ENCODE data around the gene CXXC1.
A peak's percentile ranks its signal among the peaks of the same experiment; 100 is the strongest.

CXXC1 gene

GRCh38 chr18:50287441-50288347 is at the start of gene CXXC1:
Gene CXXC1, minus strand, starts transcription at chr18:50287692. Its CDS starts 103 bp downstream, at chr18:50287589.
- Histone ChIP-seq H3K27me3 (ENCODE audit: low read depth) (no peaks in the 10 kb centered on the region), H3K36me3 (replicated peaks) (peaks cover 35% of the 10 kb centered on the region), H3K4me1 (peaks cover 5% of the 10 kb centered on the region; the same call in 1 of the 2 replicates), H3K4me3 (peak within 1 kb of the TSS; percentile 97), H3K9me3 (no peaks in the 10 kb centered on the region; the same call in 1 of the 2 replicates)
- in situ Hi-C loops (cut with MboI; ENCODE audit: low sequenced_read_pairs): loop anchor here (10.0 kb wide), 1 partner anchor 67 kb away; no protein-coding TSS in a partner anchor
- DNase-seq (ENCODE audit: low spot score in 2 of 2): peak; percentile 99

GRCh38 chr18:50334546-50335152 is 47.2 kb upstream of the CXXC1 start:
- Histone ChIP-seq H3K4me3 (no peak overlapping the region), H3K36me3 (replicated peaks) (no peaks in the 10 kb centered on the region), H3K27me3 (ENCODE audit: low read depth) (no peaks in the 10 kb centered on the region), H3K4me1 (peaks cover 14% of the 10 kb centered on the region), H3K9me3 (0 out of 2 replicates have a peak, but pooled peaks cover 4% of the 10 kb centered on the region)
- DNase-seq (ENCODE audit: low spot score in 2 of 2): no peak
- in situ Hi-C loops (cut with MboI; ENCODE audit: low sequenced_read_pairs): no loop called here

- no peaks in the 10 kb centered on the region for H3K36me3 ChIP-seq (replicated peaks)
- H3K9me3 ChIP-seq: 0 out of 2 replicates have a peak, but pooled peaks cover 4% of the 10 kb centered on the region
- no peaks in the 10 kb centered on the region for H3K27me3 ChIP-seq (ENCODE audit: low read depth)
- H3K4me1 ChIP-seq: peaks cover 7% of the 10 kb centered on the region
- no peak overlapping the region for H3K4me3 ChIP-seq
- in situ Hi-C loops (cut with MboI; ENCODE audit: low sequenced_read_pairs): no loop called here
- DNase-seq (ENCODE audit: low spot score in 2 of 2): no peak
Measured at GRCh38 chr18:50331691-50332090, 44.2 kb upstream of the CXXC1 start.

GRCh38 chr18:50330176-50330575 is 42.7 kb upstream of the CXXC1 start:
- H3K36me3 ChIP-seq (replicated peaks): no peaks in the 10 kb centered on the region
- H3K27me3 ChIP-seq (ENCODE audit: low read depth): no peaks in the 10 kb centered on the region
- no peak for DNase-seq (ENCODE audit: low spot score in 2 of 2)
- no peak overlapping the region for H3K4me3 ChIP-seq
- H3K4me1 ChIP-seq: peaks cover 3% of the 10 kb centered on the region; the same call in 1 of the 2 replicates
- 0 out of 2 replicates have a peak, but pooled peaks cover 4% of the 10 kb centered on the region for H3K9me3 ChIP-seq
- in situ Hi-C loops (cut with MboI; ENCODE audit: low sequenced_read_pairs): no loop called here

GRCh38 chr18:50327983-50328382 is 40.5 kb upstream of the CXXC1 start:
- DNase-seq (ENCODE audit: low spot score in 2 of 2): no peak
- H3K36me3 ChIP-seq (replicated peaks): no peaks in the 10 kb centered on the region
- H3K4me3 ChIP-seq: no peak overlapping the region
- no peaks in the 10 kb centered on the region for H3K27me3 ChIP-seq (ENCODE audit: low read depth)
- H3K4me1 ChIP-seq: peaks cover 1% of the 10 kb centered on the region; the same call in 1 of the 2 replicates
- in situ Hi-C loops (cut with MboI; ENCODE audit: low sequenced_read_pairs): no loop called here
- H3K9me3 ChIP-seq: 0 out of 2 replicates have a peak, but pooled peaks cover 4% of the 10 kb centered on the region

GRCh38 chr18:50320719-50321118 is 33.2 kb upstream of the CXXC1 start:
- peak in 1 of 2 experiments; percentile 99 for DNase-seq (ENCODE audit: low spot score in 2 of 2)
- no peaks in the 10 kb centered on the region for H3K27me3 ChIP-seq (ENCODE audit: low read depth)
- peaks cover 3% of the 10 kb centered on the region; the same call in 1 of the 2 replicates for H3K9me3 ChIP-seq
- H3K4me1 ChIP-seq: peaks cover 32% of the 10 kb centered on the region
- no peak overlapping the region for H3K4me3 ChIP-seq
- in situ Hi-C loops (cut with MboI; ENCODE audit: low sequenced_read_pairs): no loop called here
- no peaks in the 10 kb centered on the region for H3K36me3 ChIP-seq (replicated peaks)

GRCh38 chr18:50315100-50315871 is 27.8 kb upstream of the CXXC1 start:
- DNase-seq (ENCODE audit: low spot score in 2 of 2): no peak
- Histone ChIP-seq H3K27me3 (ENCODE audit: low read depth) (no peaks in the 10 kb centered on the region), H3K4me1 (peaks cover 16% of the 10 kb centered on the region), H3K9me3 (peaks cover 3% of the 10 kb centered on the region; the same call in 1 of the 2 replicates), H3K36me3 (replicated peaks) (no peaks in the 10 kb centered on the region), H3K4me3 (no peak overlapping the region)
- in situ Hi-C loops (cut with MboI; ENCODE audit: low sequenced_read_pairs): no loop called here

- in situ Hi-C loops (cut with MboI; ENCODE audit: low sequenced_read_pairs): no loop called here
Measured at GRCh38 chr18:50313873-50314460, 26.5 kb upstream of the CXXC1 start.

GRCh38 chr18:50313031-50313607 is 25.6 kb upstream of the CXXC1 start:
- H3K4me3 ChIP-seq: no peak overlapping the region
- no peaks in the 10 kb centered on the region for H3K27me3 ChIP-seq (ENCODE audit: low read depth)
- H3K9me3 ChIP-seq: peaks cover 2% of the 10 kb centered on the region; the same call in 1 of the 2 replicates
- no peaks in the 10 kb centered on the region for H3K36me3 ChIP-seq (replicated peaks)
- H3K4me1 ChIP-seq: peaks cover 2% of the 10 kb centered on the region
- no peak for DNase-seq (ENCODE audit: low spot score in 2 of 2)
- in situ Hi-C loops (cut with MboI; ENCODE audit: low sequenced_read_pairs): no loop called here

More at GRCh38 chr18:50313873-50314460, 26.5 kb upstream of the CXXC1 start:
- Histone ChIP-seq H3K36me3 (replicated peaks) (no peaks in the 10 kb centered on the region), H3K4me3 (no peak overlapping the region), H3K9me3 (peaks cover 3% of the 10 kb centered on the region; the same call in 1 of the 2 replicates), H3K27me3 (ENCODE audit: low read depth) (no peaks in the 10 kb centered on the region), H3K4me1 (peaks cover 5% of the 10 kb centered on the region)
- DNase-seq (ENCODE audit: low spot score in 2 of 2): no peak

- H3K9me3 ChIP-seq: no peaks in the 10 kb centered on the region
- peaks cover 6% of the 10 kb centered on the region for H3K4me1 ChIP-seq
- DNase-seq (ENCODE audit: low spot score in 2 of 2): no peak
- H3K36me3 ChIP-seq (replicated peaks): no peaks in the 10 kb centered on the region
- in situ Hi-C loops (cut with MboI; ENCODE audit: low sequenced_read_pairs): no loop called here
- no peak overlapping the region for H3K4me3 ChIP-seq
- H3K27me3 ChIP-seq (ENCODE audit: low read depth): no peaks in the 10 kb centered on the region
Measured at GRCh38 chr18:50312296-50313030, 25.0 kb upstream of the CXXC1 start.

GRCh38 chr18:50311650-50312049 is 24.2 kb upstream of the CXXC1 start:
- H3K36me3 ChIP-seq (replicated peaks): no peaks in the 10 kb centered on the region
- in situ Hi-C loops (cut with MboI; ENCODE audit: low sequenced_read_pairs): no loop called here
- no peaks in the 10 kb centered on the region for H3K9me3 ChIP-seq
- no peak for DNase-seq (ENCODE audit: low spot score in 2 of 2)
- H3K4me1 ChIP-seq: peaks cover 6% of the 10 kb centered on the region
- no peaks in the 10 kb centered on the region for H3K27me3 ChIP-seq (ENCODE audit: low read depth)
- H3K4me3 ChIP-seq: no peak overlapping the region

GRCh38 chr18:50310080-50310479 is 22.6 kb upstream of the CXXC1 start:
- Histone ChIP-seq H3K27me3 (ENCODE audit: low read depth) (no peaks in the 10 kb centered on the region), H3K9me3 (no peaks in the 10 kb centered on the region), H3K36me3 (replicated peaks) (no peaks in the 10 kb centered on the region), H3K4me1 (peaks cover 6% of the 10 kb centered on the region), H3K4me3 (no peak overlapping the region)
- in situ Hi-C loops (cut with MboI; ENCODE audit: low sequenced_read_pairs): no loop called here
- DNase-seq (ENCODE audit: low spot score in 2 of 2): no peak
